ENCODE data around the gene PTRHD1.

DNA sequence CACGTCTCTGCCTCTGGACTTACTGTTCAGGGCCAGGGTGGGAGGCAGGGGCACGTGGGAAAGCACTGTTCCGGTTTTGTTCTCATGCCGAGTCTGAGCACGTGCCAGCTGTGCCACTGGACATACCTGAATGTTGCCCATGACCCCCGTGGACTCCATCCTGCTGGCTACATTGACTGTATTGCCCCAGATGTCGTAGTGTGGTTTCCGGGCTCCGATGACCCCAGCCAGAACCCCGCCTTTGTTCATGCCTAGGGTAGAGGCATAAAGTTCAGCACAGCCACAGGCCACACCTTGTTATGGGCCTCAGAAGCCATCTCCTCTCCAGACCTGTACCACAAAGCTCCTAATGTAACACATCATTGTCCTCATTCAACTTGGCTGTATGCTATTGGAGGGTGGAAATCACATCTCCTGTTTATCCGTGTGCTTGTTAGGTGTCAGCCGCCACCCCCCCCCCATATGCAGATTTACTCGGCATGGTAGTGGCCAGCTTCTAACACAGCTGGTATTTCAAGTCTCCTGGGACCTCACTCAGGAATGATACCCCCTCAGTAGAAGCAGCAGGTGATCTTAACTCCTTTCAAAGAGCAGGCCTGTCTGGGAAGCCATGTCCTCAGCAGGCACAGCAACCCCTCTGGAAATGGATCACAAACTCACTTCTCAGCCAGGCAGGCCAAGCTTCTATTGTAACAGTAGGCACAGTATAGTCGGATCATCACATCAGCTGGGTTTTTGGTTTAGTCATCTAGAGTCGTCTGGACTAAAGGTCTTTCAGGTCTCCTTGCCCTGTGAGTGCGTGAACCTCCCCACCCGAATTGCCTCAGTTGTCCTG is 27.6 kb upstream of the PTRHD1 start:
- TF ChIP-seq, protein P1, sequence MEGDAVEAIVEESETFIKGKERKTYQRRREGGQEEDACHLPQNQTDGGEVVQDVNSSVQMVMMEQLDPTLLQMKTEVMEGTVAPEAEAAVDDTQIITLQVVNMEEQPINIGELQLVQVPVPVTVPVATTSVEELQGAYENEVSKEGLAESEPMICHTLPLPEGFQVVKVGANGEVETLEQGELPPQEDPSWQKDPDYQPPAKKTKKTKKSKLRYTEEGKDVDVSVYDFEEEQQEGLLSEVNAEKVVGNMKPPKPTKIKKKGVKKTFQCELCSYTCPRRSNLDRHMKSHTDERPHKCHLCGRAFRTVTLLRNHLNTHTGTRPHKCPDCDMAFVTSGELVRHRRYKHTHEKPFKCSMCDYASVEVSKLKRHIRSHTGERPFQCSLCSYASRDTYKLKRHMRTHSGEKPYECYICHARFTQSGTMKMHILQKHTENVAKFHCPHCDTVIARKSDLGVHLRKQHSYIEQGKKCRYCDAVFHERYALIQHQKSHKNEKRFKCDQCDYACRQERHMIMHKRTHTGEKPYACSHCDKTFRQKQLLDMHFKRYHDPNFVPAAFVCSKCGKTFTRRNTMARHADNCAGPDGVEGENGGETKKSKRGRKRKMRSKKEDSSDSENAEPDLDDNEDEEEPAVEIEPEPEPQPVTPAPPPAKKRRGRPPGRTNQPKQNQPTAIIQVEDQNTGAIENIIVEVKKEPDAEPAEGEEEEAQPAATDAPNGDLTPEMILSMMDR (IDR thresholded peaks at IDR 0.05; ENCODE audit: poor library complexity, severe bottlenecking), result no peak
- TF ChIP-seq RAD21 (conservative IDR thresholded peaks at IDR 0.05) (no peak), SMC3 (conservative IDR thresholded peaks at IDR 0.05; ENCODE audit: poor library complexity) (no peak), EZH2 (IDR thresholded peaks at IDR 0.05; ENCODE audit: borderline replicate concordance, insufficient read depth, low read length, poor library complexity, severe bottlenecking) (no peak), EP300 (conservative IDR thresholded peaks at IDR 0.05; ENCODE audit: poor library complexity, severe bottlenecking) (no peak), POLR2AphosphoS5 (IDR thresholded peaks at IDR 0.05) (no peak), MXI1 (conservative IDR thresholded peaks at IDR 0.05; ENCODE audit: poor library complexity, severe bottlenecking) (no peak), TAF1 (IDR thresholded peaks at IDR 0.05; ENCODE audit: low read depth) (no peak)
- TF ChIP-seq, protein P2, sequence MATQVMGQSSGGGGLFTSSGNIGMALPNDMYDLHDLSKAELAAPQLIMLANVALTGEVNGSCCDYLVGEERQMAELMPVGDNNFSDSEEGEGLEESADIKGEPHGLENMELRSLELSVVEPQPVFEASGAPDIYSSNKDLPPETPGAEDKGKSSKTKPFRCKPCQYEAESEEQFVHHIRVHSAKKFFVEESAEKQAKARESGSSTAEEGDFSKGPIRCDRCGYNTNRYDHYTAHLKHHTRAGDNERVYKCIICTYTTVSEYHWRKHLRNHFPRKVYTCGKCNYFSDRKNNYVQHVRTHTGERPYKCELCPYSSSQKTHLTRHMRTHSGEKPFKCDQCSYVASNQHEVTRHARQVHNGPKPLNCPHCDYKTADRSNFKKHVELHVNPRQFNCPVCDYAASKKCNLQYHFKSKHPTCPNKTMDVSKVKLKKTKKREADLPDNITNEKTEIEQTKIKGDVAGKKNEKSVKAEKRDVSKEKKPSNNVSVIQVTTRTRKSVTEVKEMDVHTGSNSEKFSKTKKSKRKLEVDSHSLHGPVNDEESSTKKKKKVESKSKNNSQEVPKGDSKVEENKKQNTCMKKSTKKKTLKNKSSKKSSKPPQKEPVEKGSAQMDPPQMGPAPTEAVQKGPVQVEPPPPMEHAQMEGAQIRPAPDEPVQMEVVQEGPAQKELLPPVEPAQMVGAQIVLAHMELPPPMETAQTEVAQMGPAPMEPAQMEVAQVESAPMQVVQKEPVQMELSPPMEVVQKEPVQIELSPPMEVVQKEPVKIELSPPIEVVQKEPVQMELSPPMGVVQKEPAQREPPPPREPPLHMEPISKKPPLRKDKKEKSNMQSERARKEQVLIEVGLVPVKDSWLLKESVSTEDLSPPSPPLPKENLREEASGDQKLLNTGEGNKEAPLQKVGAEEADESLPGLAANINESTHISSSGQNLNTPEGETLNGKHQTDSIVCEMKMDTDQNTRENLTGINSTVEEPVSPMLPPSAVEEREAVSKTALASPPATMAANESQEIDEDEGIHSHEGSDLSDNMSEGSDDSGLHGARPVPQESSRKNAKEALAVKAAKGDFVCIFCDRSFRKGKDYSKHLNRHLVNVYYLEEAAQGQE (IDR thresholded peaks at IDR 0.05; ENCODE audit: borderline replicate concordance), result no peak

All from neural cell (in vitro differentiated cells).